ENCODE data around the gene SUPT4H1.
A peak's percentile ranks its signal among the peaks of the same experiment; 100 is the strongest.

SUPT4H1 gene

DNA sequence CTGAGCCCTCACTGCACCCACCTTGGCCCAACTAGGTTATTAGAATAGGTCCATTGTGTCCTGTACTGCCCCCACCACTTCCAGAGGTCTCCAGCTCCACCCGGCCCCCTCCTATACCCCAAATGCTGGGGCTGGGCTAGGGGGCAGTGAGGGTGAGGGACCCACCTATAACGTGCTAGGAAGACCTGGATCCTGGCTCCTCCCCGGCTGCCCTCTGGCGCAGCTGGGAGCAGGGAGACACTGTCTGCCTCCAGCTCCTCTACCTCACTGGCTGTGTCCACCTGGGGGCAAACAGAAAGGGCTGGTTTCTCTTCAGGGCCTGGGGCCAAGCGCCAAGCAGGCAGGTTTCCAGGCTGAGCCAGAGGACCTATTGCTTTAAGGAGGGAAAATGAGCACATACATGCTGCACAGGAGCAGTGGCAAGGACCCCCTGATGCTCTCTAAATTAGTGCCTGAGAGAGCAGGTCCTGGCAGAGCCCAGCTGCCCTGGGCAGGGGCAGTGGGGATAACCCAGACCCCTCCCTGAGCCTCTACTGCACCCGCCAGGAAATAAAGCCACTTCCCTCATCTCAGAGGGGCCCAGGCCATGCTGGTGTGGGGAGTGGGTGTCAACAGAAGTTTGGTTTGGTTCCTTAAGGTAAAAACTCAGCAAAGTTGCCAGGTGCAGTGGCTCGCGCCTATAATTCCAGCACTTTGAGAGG, 35.6 kb downstream of the SUPT4H1 start:
- peak; percentile 8 for DNase-seq

DNA sequence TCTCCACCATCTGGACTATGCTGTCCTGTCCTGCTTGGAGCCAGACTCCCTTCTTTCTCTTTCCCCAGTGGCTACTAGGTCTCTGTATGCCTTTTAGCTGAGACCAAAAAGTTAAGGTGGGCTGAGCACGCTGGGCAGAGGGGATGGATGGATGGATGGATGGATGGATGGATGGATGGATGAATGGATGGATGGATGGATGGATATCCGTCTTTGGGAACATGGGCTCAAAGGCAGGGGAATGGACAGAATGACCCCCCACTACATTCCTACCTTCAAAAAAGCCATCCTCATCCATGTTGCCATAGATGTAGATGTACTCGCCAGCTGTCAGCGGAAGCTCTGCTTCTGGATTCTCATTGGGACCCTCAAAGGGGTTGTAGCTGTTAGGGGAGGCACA, 36.3 kb downstream of the SUPT4H1 start:
- DNase-seq: no peak

DNA sequence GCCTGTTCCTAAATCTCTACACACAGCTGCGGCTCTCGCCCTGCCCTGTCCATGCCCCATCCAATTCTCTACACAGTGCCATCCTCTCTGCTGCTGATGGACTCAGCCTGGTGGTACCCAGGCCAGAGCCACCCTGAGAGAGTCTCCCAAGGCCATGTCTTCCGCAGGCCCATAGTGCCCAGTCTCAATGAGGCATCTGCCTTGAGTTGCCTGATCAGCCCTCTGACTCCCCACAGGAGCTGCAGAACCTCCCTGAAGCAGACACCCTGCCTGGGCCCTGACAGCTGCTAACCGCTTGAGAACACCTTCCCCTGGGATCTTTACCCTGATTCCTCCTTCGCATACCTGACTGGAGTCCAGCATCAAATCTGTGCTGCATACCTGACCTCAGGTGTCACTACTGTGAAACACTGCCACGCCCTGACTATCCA, 36.7 kb downstream of the SUPT4H1 start:
- DNase-seq: no peak

DNA sequence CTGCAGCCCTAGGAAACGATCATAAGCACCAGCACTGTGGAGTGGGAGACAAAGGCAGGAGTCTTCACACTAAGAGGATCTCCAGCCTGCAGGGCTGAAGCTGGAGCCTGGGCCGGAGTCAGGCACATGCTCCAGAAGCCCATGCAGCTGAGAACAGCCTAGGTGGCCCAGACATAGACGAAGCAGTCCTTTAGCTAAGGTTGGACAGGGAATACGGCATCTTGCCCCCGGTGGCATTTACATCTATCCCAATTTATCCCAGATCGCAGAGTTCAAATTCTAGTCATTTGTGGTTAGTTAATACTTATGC, 37.3 kb downstream of the SUPT4H1 start:
- no peak for DNase-seq

DNA sequence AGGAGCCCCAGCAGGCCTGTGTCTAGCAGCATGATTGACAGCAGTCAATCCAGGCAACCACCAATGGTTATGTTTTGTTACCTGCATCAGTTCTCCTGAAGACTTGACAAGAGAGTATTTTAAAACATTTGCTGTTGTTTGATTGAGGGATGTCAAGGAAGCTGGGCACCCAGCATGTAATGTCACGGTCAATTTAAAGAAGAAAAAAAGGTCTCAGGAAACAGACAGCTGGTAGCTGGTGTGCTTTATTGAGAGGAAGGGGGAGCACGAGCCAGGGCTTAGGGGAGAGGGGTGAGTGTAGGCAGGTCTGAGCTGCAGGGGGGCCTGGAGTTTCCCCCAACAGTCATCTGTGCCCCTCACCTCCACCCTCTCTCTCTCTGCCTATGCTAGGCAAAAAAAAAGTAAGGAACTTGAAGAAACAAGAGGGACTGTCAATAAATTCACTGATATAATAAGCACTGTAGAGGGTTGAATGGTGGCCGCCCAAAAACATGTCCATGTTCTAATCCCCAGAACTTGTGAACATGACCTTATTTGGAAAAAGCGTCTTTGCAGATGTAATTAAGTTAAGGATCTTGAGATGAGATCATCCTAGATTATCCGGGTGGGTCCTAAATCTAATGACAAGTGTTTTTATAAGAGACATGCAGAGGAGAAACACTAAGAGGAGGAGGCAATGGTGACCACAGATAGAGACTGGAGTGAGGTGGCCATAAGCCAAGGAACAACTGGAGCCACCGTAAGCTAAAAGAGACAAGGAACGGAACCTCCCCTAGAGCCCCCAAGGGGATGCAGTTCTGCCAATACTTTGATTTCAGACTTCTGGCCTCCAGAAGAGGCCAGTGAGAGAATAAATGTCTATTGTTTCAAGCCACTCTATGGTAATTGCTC, 37.9 kb downstream of the SUPT4H1 start:
- DNase-seq: no peak

DNA sequence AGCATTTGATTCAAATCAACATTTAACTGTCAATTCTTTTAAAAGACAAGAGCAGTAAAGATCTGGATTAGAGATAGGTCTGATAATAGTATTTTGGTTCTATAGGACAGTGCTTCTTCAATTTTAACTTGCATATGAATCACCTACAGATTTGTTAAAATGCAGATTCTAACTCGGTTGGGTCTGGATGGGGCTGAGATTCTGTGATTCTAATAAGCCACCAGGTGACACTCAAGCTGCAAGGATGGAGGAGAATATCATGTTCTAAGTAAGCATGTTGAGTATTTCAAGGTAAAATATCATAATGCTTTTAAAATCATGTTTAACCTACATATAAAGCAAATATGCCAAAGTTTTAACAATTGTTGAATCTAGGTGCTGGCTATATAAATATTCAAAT, 39.2 kb downstream of the SUPT4H1 start:
- no peak for DNase-seq

DNA sequence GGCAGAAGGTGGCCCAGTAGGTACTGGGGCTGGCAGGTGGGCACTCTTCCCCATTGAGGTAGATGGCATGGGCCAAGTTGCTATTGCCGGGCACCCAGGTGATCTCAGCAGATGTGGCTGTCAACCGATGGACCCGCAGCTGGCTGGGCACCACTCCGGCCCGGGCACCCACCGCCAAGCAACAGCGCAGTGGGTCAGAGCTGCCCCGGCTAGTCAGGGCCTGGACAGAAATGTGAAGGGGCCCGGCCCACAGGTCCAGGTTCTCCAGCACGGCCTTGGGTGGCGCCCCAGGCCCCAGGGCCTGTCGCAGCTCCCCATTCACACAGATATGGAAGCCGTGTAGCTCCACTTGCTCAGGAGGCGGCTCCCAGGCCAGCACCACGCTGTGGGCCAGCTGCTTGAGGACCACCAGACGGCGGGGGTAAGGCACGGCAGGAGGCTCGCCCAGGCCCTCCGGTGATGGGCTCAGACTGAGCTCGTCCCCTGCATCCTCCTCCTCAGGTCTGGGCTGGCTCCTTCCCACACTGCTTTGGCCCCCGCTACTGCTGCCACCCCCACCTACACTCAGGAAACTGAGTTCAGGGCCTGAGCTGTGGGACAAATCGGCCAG, 39.9 kb downstream of the SUPT4H1 start:
- DNase-seq: no peak

DNA sequence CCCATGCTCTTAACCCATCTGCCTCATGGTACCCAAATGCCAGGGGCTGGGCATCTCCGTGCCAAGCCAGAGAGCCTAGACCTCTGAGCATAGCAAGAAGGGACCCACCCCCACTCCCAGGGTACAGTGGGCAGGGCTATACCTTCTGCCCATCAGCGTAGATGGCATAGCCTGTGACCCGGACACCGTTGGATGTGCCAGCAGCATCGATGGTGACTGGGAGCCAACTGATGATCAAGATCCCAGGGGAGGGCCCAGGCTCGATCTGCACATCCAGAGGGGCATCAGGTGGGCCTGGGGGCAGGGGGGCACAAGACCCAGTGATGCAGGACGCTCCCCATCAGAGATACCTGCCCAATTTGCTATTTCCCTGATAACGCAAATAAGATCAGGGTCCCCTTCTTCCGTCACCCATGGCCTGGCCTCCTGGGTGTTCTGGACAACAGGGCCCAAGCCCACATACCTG, 40.5 kb downstream of the SUPT4H1 start:
- no peak for DNase-seq

DNA sequence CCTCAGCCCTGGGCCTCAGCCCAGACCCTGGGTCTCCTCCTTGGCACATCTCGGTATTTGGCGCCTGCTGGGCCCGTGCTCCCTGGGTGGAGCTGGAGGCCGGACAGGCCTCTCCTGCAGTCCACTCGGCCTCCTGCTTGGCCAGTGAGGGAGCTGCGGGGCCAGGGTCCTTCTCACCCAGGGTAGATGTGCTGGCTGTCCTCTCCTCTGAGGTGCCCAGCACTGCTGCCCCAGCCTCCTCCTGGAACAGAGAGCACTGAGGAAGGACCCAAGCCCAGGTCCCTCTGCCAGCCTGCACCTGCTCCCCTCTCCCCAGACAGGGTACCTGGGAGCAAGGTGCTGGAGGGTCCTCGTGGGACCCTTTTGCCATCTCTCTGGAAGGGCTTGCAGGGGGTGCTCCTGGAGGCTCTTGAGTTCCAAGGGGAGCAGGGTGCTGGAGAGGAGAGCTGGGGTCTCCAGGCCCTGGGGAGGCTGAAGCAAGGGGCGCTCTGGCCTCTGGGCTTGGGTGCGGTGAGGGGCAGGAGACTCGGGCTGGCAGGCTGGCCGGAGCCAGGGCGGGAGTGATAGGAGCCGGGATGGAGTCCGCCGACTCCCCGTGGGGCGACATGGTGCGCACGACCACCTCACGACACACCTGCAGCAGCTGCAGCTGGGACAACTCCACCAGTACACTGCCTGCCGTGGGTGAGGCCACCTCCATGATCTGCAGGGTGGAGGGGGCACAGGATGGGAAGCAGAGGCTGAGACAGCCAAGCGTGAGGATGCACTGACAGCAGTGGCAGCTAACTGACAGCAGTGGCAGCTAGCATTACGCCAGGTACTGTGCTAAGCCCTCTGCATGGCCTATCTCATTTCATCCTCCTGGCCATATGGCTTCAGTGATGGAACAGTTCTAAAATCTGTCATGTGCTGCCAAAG, 41.2 kb downstream of the SUPT4H1 start:
- no peak for DNase-seq

DNA sequence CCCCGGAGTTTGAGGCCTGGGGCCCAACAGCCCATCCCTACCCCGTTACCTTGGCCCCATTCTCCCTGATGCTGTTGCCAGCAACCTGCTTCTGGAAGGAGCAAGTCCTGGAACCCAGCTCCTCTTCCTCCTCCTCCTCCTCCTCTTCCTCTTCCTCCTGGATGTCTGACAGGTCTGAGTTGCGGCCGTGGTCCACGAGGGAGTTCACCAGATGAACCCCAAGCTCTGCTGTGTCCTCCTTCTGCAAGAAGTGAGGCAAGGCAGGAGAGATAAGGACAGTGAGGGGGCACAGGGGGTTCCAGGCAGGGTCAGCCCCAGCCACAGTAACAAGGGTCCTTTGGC, 42.1 kb downstream of the SUPT4H1 start:
- DNase-seq: no peak

DNA sequence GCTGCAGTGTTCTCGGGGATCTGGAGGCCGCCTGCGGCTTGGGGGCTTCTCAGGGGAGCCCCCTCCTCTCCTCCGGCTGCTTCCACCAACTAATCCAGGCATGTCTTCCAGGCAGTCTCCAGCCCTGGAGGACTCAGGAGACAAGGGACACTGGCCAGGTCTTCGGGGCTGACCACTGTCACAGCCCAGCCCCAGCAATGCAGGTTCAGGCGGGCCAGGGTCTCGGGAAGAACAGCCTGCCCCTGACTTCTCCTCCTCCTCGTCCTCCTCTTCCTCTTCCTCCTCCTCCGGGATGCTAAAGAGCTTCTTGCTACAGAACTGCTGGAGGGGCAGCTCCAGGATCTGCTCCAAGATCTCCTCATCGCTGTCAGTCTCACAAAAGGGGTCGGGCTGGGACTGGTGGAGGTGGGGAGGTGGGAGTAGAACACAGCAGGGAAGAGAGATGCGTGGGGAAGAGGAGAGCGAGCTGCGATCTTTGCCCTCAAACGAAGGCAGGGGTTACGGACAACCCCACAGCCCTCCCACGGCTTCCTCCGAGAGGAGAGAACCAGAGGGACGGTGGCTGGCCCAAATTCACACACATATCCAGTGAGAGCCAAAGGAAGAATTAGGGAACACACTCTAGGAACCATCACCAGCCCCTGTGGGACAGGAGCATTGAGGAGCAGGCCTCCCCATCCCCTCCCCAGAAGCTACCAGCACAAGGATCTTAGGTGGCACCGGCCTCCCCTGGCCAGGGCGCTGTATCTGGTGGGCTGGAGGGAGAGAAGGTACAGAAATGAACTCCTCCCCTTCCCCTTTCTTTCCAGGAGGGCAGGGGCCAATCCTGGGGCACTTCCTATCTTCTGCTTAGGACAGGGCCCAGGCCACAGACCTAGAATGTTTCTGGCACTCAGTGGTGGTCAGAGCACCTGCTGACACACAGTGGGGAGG, 42.8 kb downstream of the SUPT4H1 start:
- DNase-seq: no peak

DNA sequence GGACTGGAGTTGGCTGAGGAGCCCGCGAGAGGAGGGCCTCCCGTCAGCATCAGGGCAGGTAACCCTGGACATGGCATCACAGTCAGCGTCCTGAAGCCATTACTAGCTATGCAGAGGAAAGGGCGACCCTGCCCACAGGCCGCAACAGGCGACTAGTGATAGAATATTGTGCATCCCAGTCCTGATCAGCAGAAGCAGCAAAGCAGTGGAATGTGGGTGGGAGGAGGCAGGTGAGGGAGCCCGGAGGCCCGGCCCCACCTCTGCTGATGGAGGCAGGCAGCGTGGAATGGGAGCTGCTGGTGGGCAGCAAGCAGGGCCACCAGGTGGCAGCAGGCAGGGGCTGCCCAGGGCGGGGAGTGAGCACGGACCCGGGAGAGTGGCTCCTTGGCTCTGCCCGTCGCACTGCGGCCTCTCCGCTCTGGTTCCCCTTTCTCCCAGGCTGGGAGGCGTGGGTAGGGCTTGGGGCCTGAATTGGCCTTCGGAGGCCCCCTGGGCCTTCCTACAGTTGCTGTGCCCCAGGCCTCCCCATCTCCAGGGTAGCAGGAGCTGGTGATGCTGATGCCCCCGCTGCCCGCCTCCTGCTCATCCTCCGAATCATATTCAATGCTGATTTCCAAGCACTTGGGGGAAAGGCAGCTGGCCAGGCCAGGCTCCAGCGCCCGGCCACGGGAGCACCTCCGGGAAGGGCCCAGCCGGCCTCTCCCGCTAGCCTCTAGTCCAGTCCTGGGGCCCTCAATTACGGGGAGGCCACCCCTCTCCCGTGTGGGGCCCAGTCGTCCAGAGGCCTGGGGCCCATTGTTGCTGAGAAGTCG, 43.6 kb downstream of the SUPT4H1 start:
- no peak for DNase-seq

DNA sequence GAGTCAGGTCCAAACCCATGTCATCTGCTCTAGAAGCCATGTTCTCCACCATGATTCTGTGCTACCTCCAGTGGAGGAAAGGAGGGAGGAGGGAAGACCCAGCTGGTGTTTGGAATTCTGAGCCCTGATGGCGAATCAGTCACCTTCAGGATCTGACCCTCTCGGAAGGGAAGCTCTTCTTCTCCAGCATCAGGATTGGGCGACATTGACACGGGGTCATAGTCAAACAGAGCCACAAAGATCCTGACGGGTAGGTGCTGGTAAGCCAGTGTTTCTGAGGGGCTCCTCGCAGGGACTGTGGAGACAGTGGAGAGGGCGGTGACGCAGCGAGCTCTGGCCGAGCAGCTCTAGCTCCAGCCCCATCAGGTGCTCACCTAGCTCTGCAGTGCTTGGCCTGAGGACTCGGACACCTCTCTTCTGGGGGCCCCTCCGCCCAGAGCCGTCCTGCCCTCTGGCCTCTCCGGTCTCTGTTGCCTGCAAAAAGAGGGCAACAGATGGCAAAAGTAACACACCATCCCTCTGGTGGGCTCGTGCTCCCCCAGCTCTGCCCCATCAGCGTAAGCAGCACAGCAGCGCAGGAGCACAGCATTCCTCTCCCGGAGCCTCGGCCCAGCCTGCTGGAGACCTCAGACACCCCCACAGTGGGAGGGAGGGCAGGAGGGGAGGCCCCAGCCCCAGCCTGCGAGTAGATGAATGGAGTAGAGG, 44.4 kb downstream of the SUPT4H1 start:
- no peak for DNase-seq

DNA sequence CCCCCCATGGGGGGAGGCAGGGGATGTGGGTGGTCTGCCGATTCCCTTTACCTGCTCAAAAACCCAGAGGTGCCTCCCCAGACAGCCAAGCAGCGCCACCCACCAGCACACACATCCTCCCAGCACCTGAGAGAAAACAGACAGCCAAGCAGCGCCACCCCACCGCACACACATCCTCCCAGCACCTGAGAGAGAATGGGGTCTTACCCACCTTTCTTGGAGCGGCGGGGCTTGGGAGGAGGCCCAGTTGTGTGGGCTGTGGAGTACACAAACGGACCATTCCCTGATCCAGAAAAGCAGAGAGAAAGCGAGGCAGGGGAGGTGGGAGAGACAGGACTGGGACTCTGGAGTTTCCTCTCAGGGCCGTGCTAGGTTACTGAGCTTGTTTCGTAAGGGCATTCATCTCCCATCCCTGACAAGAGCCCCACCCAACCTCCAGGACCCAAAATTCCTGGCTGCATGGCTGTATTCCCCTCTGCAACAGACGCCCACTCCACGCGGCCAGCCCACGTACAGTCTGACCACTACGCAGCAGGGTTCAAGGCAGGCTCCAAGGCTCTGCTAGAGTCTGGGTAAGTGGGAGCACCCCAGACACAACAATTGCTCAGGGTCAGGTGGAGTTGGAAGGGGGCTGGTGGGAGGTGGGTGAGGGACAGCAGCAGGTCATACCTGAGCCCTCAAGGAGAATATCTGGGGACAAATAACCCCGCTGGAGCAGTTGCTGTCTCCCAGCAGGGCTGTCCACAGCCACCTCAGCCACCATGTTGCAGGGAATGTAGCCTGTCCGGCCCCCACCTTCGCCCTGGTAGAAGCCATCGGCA, 45.7 kb downstream of the SUPT4H1 start:
- no peak for DNase-seq

DNA sequence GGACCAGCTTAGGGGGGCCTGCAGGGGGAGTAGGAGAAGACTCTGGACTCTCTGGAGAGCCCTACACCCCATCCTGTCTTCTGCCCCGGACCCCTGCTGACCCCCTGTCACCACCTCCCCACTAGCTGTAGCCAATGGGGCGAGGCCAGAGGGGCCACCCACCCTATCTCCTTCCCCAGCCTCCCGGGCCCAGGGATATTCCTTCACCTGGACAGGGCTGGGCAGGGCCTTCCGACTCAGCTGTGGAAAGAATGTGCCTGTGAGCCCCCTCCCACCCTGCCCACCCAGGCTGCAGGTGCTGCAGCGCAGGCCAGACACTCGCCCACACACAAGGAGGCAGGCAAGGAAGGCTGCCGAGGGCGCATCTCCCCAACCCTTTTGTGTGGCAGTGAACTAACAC, 46.4 kb downstream of the SUPT4H1 start:
- DNase-seq: no peak

DNA sequence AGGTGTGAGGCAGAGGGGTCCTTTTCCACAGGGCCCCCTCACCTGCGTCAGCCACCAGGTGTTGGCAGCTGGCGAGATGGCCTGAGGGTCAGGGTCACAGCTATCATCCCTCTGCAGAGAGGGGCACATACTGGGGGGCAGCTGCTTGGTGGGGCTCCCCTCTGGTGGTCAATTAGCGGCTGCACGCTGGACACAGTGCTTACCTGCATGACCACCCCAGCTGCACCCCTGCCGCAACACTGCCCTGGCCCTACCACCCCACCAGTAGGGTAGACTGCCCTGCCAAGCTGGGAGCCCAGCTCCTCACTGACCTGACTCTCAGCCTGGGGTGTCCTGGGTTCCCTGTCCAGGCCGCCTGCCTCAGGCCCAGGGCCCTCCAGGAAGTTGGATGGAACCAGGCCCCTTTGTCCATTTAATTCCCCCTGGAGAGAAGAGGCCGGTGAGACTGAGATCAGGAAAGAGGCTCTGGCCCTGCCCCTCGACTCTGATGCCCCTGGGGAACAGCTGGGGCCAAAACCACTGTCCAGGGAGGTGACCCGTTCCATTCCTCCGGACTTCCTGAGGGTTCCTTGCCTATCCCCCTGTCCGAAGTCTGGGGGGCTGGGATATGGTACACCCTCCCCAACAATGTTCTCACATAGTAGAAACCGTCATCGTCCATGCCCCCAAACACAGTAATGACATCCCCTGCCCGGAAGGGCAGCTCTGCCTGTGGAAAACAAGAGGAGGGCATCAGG, 47.1 kb downstream of the SUPT4H1 start:
- no peak for DNase-seq

DNA sequence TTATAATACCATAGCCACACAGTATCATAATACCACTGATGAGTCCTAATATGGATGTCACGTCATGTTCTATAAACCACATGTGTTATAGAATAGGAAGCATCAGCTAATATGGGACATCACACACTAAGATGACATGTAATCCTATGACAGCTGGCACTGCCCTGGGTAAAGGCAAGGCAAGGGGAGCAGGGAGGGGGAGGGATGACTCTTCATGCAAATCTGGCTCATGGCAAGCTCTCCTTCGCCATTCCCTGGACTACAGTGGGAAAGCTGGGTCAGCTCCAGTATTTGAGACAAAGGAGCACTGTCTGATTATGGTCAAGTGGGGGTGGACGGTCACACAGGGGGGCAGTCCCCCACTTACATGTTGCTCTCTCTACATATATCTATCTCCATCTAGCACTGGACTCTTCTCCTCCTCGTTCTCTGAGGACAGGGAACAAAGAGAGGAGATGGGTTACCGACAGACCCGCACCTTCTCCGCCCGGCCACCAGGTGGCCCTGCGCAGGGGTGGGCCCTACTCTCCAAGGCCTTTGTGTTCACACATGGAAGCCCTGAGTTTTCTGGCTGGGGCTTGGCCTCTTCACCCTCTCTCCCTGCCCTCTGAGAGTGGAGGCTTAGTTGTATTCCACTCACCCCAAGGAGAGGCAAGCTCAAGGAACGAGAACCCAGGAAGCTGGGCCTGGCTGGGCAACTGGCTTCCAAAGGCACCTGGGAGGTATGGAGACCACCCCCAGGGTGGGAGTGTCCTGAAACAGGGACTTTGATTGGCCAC, 47.8 kb downstream of the SUPT4H1 start:
- peak; percentile 65 for DNase-seq

Data from activated naive CD4-positive, alpha-beta T cell treated with anti-CD3 and anti-CD28 coated beads, Interleukin-2, amount 50 U/mL, for 16 hours (primary cell).